Stimulated activated CD4-positive, alpha-beta T cell treated with anti-CD3 and anti-CD28 coated beads, Interleukin-1b, Interleukin-23, amount 100 ng/mL, for 24 hours (primary cell): ENCODE measurements around the gene TEDC2.
"Not testable (repeated sequence)": the region's sequence is repeated elsewhere in the genome, so short reads cannot be mapped to it uniquely, and the experiment has no call there.

Experiments
- DNase-seq, 4 experiments: peaks; one replicate each; pipeline ENCODE4 v3.0.0-alpha.2; 2020; ENCODE audit warnings: low read depth in 4 of 4, low spot score in 1 of 4

TEDC2 gene, protein sequence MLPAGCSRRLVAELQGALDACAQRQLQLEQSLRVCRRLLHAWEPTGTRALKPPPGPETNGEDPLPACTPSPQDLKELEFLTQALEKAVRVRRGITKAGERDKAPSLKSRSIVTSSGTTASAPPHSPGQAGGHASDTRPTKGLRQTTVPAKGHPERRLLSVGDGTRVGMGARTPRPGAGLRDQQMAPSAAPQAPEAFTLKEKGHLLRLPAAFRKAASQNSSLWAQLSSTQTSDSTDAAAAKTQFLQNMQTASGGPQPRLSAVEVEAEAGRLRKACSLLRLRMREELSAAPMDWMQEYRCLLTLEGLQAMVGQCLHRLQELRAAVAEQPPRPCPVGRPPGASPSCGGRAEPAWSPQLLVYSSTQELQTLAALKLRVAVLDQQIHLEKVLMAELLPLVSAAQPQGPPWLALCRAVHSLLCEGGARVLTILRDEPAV

DNA sequence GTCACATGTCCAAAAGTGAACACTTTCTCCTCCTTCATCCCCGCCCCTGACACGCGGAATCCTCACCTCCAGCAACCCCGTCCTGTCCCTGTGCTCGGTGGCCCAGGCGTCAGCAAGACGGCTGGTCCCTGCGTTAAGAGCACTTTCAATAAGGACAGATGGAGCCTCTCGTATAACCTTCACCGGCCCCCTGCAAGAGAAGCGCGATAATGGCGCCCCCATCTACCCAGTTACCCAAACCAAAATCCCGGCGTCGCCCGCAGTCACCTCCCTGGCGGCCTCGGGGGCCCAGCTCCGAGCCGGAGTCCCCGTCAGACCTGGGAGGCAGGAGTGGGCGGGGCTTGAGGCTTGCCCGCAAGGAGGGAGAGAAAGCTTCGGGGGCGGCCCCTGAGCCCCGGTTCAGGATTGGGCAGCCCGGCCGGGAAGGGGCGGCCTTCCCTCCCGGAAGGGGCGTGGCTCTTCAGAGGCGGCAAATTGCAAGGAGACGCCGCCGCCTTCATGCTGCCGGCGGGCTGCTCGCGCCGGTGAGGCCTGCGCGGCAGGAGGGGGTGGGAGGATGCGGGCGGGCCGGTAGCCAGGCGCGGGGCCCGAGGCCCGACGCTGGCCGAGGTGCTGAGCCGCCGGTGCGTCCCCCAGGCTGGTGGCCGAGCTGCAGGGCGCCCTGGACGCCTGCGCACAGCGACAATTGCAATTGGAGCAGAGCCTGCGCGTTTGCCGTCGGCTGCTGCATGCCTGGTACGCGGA, at the start of gene TEDC2:
TEDC2 (plus strand) TSS at position 463 of the 744 bp plus-strand sequence; CDS start at position 499, 36 bp downstream.
- peak; percentile 95 to 99 (median 98) for DNase-seq

DNA sequence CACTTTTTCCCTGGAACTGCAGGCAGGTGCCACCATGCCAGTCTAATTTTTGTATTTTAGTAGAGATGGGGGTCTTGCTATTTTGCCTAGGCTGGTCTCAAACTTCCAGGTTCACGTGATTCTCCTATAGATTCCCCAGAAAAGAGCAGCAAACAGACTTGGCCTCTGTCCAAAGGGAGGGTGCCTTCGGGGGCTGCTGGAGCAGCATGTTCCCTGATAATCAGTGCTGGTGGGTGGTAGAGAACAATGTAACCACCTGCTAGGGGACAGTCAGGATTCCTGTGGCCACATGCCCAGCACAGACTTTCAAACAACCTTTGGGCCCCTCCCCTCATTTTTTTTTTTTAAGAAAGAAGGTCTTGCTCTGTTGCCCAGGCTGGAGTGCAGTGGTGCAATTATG, 44.8 kb upstream of the TEDC2 start:
- DNase-seq = no peak

DNA sequence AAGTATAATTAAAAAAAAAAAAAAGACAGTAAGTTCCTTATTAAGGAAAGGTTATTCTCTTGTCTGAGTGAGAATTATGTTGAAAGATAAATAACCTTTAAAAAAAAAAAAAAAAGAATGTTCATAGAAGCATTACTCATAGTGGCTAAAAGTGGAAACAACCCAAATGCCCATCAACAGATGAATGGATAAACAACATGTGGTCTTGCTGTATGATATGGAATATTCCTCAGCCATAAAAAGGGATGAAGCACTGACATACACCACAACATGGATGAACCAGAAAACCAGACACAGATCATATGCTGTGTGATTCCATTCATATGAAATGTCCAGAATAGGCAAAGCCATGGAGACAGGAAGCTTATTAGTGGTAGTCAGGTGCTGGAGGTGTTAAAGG, 39.9 kb upstream of the TEDC2 start:
- no peak for DNase-seq

DNA sequence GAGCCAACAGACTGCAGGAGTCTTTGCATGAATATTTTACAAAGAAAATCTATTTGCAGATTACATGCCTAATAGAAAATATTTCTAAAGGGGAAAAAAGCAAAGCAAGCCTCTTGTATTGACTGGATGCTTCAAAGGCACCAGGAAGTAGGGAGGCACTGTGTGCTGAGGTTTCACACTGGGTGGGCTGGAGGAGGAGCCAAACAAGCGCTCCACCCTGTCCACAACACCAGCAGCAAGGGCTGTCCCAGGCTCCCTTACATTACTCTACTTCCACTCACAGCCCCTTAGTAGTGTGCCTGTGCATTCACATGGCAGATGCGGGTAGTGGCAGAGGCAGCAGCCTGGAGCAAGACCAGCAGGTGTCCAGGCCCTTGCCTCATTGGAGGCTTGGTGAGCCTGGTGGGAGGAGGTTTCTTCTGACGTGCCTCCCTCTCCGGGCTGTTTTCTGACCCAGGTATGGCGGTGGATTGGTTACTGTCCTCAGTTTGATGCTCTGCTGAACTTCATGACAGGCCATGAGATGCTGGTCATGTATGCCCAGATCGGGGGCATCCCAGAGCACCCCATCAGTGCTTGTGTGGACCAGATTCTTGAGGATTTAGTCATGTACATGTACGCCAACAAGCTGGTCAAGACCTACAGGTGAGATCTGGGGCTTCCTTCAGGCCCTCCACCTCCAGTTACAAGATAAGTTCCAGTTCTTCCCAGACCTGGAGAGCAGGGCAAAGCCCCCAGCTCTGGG, 37.6 kb upstream of the TEDC2 start:
- DNase-seq = no peak

DNA sequence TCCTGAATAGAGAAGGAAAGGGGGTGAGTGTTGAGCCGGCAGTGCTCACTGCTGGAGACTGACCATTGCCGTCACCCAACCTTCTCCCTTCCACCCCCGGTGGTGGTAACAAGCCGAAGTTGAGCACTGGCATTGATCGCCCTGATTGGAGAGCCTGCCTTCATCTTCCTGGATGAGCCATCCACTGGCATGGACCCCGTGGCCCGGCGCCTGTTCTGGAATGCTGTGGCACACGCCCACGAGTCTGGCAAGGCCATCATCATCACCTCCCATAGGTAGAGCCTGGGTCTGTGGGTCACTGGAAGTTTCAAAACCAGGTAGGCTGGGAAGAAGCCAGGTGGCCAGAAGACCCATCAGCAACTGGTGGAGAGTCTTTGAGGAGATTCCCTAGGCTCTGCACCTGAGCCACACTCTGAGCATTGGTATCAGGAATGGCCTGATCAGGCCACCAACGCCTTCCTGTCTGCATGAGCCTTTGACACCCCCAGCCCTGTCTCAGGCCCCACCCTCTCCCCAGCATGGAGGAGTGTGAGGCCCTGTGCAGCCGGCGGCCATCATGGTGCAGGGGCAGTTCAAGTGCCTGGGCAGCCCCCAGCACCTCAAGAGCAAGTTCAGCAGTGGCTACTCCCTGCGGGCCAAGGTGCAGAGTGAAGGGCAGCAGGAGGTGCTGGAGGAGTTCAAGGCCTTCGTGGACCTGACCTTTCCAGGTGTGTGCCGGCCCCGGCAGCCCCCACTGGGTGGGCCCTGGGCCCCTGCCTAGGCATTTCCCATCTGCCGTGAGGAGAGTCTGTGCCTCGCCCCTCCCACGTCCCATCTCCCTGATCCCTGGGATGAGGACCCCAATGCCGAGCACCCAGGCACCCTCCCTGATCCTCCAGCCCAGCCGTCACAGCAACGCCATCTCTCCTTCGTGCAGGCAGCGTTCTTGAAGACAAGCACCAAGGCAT, 35.6 kb upstream of the TEDC2 start:
- no peak for DNase-seq

DNA sequence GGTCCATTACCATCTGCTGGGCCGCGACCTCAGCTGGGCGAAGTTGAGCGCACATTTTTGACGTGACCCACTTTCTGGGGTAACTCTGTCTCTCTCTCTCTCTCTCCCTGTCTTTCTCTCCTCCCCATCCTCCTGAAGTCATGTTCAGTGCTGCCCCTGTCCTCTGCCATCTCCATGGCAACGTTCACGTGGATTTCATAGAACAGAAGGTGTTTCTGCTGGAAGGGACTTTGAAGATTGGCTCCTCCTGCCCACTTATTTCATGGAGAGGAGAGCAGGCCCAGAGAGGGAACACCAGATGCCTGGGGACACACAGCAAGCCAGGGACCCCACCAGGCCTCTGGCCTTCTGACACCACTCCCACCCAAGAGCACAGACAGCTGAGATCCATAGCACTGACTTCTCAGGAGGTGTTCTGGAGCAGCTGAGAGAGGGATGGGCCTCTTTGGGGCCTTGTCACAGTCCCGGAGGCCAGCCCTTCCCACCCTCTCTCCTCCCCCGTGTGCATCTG, 34.8 kb upstream of the TEDC2 start:
- no peak for DNase-seq

DNA sequence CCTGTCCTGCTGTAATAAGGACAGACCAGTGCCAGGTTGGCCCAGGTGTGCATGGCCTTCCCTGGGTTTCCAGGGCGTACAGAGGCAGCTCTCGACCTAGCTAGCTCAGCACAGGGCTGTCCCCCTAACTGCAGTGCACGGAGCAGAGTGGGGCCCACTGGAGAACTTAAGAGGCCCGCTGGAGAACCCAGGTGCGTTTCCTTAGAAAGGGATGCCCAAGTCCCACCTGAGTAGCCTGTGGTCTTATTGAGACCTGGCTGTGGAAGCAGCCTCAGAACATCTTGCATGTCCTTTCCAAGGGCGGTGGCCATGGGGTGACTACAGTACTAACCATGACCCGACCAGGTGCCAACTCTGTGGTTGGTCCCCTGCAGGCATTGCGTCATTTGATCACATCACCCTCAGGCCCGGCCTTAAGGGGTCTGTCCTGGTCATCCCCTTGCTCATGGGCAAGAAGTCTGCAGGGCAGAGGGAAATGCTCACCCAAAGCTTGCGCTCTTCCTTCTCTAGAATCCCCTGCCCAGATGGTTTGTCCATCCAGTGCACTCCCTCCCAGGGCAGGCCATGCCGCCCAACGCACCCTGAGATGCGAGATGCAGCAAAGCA, 34.0 kb upstream of the TEDC2 start:
- no peak for DNase-seq

DNA sequence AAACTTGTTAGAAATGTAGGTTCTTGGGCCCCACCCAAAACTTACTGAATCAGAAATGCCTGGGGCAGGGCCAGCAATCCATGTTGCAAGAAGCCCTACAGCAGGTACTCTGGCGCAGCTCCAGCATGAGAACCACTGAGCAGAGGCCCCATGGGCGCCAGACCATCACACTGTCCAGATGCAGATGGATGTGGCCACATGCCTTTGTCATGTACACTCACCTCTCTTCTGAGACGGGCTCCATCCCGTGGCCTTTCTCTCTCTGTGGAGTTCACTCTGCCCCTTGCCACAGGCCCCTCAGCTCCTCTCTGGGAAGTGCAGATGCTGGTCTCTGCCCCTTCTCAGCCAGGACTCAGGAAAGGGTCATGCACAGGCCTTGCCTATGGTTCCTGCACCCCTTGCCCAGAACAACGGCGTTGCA, 33.0 kb upstream of the TEDC2 start:
- no peak for DNase-seq

DNA sequence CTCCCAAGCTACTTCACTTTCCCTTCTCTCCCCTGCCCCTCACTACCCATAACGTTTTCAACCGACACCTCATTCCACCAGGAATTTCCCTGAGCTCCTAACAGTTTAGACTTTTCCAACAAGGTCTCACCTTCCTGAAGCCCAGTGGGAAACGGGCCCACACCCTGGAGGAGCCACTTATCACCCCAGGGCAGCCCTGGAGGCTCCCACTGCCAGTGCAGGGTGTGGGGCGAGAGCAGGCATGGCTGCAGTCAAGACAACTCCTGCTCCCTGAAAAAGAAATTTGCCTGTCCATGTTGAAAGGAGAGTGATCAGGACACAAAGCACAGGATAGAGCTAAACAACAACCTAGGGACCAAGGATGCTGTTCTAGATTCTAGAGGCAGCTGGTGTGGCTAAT, 32.4 kb upstream of the TEDC2 start:
- no peak for DNase-seq

DNA sequence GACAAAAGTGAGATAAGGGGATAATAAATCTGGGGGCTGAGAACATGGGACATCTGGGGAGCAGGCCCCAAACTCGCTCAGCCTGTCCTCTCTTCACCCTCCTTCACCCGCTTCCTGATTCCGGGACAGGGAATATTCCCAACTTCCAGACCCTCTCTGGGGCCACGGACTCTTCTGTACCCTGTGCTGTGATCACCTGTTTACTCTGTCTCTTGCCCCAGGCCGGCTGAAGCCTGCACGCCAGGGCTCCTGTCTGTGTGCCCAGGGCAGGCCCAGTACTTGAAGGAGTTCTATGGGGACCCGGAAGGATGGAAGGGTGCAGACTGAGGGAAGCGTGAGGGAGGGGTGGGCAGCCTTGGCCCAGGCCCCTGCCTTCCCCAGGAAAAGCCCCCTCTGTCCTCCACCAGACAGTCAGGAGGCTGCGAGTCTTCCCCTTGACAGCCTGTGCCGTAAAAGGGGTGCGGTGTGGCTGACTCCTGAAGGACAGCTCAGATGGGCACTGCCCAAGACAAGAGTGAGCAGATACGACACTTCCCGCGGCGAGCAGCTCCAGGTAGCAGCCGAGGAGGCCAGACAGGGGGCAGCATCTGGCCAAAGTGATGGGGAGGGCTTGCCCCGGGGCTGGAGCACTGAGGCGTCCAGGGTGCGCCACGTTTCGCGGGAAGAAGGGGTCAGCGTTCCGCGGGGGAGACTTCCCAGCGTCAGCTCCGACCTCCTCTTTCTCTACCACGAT, 31.7 kb upstream of the TEDC2 start:
- DNase-seq = no peak

DNA sequence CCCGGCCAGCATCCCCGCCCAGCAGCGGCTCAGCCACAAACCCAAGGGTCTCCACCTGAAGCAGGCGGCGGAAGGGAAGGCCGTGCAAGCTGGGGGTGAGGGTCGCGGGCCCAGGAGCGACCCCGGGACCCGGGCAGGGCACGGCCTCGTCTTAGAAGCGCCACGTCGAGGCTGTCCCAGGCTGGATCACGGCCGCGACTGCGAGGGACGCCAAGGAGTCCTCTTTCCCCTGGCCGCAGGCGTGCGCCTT, 31.2 kb upstream of the TEDC2 start:
- DNase-seq = no peak

DNA sequence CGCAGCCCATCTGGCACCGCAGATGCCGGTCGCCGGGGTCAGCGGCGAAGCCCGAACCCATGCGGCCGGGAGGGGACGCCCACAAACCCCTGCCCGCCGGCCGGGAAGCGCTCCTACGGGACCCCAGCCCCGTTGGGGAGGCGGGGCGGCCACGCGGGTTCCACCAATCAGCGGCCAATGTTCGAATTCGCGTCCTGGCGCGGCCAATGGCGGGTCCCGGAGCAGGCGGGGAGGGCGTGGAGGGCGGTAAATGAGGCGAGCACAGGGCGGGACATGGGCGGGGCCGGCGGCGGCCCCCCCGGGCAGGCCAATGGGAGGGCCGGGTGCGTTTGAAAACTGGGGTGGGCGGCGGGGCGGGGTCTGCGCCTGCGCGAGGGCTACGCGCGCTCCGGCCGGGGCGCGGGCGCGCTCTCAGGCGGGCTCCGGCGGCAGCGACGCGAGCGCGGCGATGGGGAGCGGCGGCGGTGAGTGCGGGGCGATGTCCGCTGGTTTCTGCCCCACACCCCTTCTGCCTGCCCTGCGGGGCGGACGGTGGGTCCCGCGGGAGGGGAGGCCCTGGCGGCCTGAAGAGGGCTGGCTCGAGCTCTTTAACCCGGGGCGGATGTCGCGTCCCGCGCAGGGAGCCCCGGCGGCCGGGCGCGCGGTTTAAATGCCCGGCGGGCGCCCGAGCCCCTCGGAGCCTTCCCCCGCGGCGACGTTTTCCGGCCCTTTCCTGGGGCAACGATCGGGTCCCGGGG, 30.7 kb upstream of the TEDC2 start, which contains the start of gene CCNF:
CCNF (plus strand) TSS at position 414 of the 737 bp plus-strand sequence; CDS start at position 449, 35 bp downstream.
- peak; percentile 93 to 98 (median 96) for DNase-seq

DNA sequence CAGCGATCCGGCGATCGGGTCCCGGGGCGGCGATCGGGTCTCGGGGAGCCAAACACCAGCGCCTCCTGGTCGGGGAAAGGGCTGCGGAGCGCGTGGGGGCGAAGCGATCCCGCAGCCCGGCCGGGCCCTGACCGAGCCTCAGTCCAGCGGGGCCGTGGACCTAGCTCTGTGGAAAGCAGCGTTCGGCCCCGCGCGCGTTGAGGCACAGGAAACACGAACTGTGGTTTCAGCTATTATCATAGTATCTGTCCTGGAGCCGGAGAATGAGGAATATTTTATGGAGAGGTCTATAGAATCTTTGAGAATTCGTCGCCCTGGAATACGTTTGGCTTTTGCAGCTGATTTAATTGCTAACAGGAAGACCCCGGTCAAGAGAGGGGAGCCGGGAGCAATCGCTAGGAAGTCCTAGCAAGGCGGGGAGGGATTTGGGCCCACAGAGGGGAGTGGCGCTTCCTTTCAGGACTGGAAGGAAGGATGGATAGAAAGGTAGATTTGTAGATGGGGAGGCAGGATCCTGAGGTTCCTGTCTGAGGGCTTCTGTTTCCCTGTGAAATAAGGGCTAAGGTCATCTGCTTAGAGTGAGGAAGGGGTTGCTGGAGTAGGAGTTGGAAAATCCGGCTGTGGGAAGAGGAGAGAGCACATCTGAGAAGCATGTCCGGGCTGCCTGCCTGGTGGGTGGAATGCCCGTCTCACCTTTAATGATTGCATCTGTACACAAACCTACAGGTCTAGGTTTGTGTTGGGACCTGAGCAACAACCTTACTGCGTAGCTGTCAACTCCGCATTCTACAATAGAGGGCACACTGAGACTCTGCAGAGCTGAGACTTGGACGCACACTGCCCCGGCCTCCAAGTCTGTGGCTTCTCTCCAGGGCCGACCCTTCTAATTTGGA, 29.9 kb upstream of the TEDC2 start:
- no peak for DNase-seq

DNA sequence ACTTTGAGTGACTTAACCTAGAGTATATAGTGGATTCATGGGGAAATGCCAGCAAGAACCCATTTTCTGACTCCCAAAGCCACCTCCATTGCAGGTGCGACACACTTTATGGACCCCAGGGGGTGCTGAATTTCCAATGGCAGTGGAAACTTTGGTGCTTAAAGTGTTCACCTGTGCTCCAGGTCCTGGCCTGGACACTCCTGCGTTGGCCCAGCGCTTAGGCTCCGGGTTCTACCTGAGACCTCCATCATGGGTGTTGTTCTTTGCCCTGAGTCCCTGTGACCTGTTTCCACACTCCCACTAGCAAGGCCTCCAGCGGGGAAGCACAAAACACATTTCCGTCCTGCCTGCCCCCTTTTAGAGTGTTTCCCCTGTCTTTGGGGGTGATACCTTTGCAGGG, 27.6 kb upstream of the TEDC2 start:
- no peak for DNase-seq

DNA sequence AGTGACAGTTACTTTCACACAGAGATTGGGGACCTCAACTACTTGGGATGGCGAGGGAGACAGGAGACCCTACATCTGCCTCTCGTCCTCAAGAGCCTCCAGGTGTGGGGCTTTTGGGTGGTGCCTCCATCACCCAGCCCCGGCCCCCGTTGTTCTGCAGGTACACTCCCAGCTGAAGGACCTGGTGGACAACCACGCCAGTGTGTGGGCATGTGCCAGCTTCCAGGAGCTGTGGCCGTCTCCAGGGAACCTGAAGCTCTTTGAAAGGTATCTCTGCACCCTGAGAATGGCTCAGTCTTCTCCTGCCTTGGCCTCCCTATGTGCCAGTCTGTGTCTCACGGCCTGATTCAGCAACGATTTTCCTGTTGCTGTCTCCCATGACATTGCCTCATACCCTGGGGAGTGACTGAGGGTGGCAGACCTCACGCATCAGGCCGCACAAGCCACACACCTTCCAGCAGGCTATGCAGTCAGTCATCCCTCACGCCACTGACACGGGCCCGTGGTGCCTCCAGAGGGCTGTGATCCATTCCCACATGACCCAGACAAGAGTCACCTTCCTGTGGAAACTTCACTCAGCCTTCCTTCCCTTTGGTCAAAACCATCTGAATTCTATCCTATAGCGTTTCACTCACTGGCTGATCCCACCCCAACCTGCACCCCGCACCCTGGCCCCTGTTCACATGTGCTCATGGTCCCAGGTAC, 27.0 kb upstream of the TEDC2 start:
- no peak for DNase-seq

DNA sequence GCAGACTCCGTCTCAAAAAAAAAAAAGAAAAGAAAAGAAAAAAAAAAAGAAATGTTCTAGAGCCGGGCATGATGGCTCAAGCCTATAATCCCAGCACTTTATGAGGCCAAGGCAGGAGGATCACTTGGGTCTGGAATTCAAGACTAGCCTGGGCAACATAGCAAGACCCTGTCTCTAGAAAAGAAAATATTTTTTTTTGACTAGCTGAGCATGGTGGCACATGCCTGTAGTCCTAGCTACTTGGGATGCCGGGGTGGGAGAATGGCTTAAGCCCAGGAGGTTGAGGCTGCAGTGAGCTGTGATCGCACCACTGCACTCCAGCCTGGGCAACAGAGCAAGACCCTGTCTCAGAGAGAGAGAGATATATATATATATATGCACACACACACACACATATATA, 24.7 kb upstream of the TEDC2 start:
- DNase-seq = not testable (repeated sequence)

DNA sequence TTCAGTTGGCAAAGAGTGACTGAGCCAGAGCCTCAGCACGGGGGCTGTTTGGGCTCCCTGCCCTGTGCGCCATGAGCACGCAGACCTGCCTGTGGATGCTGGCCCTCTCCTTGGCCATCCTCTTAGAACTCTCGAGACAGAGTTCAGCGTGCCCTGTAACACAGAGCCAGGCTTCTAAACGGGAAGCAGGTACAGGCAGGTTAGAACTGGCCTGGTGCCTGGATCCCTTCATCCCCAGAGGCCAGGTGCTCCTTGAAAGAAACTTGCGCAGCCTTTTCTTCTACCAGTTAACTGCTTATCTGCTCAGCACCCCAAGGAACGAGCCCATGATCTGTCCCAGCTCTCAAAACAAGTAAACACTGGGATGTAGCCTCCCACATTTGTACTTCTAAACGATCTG, 23.8 kb upstream of the TEDC2 start:
- DNase-seq = no peak
